GM21529 (cell line): ENCODE data around the gene ACKR1.

Source experiments
- ATAC-seq: cut with Tn5 transposase; IDR thresholded peaks from one replicate; pipeline ENCODE4 v1.9.1; 2021; ENCODE audit not compliant: unreplicated experiment

The ACKR1 gene, protein sequence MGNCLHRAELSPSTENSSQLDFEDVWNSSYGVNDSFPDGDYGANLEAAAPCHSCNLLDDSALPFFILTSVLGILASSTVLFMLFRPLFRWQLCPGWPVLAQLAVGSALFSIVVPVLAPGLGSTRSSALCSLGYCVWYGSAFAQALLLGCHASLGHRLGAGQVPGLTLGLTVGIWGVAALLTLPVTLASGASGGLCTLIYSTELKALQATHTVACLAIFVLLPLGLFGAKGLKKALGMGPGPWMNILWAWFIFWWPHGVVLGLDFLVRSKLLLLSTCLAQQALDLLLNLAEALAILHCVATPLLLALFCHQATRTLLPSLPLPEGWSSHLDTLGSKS

DNA sequence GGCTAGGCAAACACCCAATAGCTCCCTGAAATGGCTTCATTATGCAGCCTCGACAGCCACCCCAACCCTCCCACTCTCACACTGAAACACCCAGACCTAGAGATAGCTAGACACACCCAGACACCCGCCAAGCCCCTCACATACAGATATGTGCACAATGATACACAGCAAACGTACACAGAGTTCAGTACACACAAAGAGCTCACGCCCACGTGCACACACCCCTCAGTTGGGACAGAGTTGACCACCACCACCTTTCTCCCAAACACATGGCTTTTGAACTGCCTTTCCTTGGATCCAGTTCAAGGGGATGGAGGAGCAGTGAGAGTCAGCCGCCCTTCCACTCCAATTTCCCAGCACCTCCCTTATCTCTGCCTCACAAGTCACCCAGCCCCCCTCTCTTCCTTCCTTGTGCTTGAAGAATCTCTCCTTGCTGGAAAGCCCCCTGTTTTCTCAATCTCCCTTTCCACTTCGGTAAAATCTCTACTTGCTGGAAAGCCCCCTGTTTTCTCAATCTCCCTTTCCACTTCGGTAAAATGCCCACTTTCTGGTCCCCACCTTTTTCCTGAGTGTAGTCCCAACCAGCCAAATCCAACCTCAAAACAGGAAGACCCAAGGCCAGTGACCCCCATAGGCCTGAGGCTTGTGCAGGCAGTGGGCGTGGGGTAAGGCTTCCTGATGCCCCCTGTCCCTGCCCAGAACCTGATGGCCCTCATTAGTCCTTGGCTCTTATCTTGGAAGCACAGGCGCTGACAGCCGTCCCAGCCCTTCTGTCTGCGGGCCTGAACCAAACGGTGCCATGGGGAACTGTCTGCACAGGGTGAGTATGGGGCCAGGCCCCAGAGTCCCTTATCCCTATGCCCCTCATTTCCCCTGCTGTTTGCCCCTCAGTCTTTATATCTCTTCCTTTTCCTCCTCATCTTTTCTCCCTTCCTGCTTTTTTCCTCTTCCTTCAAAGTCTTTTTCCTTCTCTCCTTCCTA lies at the start of gene ACKR1:
ACKR1 (plus strand) TSS at position 715 of the 981 bp plus-strand sequence; CDS start at position 800, 85 bp downstream.
- no peak for ATAC-seq

DNA sequence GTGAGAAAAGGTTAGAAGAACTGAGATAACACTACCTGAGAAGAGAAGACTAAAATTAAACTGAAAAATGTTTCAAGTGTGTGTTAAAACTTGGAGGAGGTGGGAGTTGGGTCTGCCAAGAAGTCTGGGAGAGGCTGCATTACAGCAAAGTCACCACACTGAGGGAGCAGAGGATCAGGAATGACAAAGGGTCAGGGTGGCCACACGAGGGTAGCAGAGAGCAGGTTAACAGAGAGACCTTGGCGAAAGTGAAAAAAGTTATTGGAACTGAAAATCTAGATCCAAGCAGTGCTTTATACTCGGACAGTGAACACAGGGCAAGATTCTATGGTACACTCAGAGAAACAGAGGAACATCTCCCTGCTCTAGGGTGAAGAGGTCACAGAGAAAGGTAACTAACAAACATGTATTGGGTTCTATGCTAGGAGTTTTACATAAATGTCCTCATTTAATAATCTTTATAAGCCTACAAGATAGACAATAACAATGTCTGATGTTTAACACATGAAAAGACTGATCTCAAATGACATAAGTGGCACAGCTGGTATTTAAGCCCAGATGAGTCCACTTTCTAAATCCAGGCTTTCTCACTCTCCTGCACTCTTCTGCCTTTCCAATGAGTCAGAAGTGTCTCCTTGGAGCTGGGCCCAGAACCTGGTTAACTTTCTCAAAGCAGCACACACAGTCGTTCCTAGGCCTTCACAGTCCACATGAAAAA lies 43.5 kb upstream of the ACKR1 start:
- peak; percentile 96 for ATAC-seq

DNA sequence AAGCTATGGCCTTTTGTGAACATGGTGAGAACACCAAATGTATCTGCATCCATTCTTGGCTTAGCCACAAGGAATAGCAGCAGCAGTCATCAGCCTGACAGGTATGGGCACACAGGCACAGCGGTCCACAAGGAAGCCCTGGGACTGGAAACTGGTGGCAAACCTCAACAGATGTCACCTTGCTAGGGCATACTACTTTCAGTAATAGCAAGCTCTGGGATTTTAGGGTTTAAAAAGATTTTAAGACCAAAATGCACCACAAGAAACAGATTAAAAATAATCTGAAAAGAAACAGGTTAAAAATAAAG lies 43.0 kb upstream of the ACKR1 start:
- ATAC-seq = no peak

DNA sequence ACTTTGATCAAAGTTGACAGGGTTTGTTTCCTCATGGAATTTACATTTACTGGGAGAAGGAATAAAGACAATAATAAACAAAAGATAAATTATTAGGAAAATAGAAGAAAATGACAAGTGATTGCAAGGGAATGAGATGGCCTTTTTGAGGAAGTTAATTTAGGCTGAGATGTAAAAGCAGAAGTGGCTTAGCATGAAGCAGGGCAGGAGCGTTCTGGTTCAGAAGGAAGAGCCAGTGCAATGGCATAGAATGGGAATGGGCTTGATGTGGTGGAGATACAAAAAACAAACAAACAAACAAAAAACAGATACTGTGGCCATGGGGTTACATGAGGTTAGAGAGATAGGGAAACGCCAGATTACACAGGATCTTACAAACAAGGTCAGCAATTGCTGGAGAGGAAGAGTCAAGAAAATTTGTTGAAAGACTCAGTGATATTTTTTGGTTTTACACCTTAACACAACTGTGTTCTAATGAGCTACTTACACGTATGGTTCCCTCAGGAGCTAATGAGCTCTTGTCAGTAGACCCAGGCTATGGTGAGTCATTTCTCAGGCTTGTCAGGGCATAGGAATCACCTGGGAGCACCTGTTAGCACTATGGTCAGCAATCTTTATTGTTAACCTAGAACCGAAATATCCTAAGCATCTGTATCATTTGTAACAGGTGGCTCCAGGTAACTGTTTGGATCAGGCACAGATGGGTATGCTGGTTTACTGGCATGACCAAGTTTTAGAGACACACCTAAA lies 42.0 kb upstream of the ACKR1 start:
- ATAC-seq = no peak

DNA sequence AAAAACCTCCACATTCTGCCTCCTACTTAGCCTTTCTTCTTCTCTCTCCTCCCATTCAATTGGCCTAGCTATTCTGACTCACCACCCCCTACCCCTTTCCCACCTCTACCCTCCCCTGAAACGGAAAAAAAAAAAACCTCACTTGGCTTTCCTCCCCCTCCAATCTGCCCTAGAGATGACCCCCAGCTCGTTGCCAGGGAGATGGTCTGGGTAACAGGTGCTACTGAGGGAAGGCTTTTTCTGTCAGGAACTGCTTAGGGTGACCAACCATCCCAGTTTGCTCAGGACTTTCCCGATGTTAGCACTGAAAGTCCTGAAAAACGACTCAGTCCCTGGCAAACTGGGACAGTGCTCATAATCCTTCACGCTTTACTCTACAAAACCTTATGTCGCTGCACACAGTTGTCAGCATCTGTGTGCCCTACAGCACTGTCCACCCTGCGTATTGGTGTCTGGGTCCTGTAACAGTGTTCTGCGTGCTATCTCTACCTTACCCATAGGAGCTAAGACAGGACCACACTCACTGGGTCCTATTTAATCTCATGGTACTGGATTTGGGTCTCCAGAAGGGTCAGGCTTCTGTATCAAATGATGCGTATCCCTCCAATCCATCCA lies 41.0 kb upstream of the ACKR1 start:
- ATAC-seq = no peak

DNA sequence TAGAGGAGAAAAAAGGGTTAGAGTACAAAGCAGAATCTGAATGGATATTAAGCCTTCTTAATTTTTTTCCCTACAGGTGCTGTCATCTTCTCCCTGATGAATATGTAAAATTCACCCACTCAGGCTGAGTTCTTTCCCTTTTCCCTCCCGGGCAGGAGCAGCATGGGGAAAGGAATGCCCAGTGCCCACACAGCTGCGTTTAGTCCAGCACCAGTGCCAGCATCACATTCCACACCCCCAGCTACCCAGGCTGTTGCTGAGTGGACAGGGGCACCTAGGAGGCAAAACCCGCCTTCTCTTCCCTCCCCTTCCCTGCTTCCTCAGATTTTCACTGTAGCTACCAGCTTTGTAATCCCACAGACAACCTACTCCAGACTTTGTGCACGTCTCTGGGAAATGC lies 36.6 kb upstream of the ACKR1 start:
- ATAC-seq = no peak

DNA sequence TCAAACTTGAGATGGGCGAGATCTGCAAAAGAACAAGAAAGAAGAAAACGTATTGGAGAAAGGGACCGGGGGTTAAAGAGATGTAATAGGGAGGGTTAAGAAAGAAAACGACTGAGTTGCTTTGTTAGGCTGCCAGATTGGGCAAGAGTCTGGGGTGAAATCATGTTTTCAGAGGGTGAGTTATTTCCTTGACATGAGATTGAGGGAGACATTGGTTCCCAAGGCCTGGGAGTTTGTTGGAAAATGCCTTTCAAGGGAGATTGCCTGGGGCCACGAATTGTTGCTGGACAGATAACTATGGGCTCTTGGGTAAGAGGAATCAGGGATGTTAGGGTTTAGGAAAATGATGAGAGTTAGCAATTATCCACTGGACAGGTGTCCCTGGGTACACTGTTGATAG lies 34.0 kb upstream of the ACKR1 start:
- ATAC-seq = no peak

DNA sequence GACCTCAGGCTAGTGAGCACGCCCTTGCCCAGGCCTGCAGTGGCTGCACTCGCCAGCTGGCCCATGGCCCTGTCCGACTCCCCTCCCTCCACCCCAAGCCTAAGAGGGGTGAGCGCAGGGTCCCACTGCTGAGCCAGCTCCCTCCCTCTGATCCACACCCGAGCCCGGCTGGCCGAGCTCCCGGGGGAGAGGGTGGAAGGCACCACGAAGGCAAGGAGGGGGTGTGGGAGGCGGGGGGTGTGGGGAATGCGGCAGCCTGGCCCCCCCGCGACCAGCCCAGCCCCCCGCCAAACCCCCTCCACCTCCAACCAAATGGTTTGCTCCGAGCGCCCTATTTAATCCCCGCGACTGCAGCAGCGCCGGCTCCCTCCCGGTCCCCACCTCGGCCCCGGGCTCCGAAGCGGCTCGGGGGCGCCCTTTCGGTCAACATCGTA lies 33.4 kb upstream of the ACKR1 start, which contains the start of gene CADM3:
CADM3 (plus strand) TSS at position 362 of the 434 bp plus-strand sequence. CDS start 151 bp downstream, outside the sequence.
- no peak for ATAC-seq

DNA sequence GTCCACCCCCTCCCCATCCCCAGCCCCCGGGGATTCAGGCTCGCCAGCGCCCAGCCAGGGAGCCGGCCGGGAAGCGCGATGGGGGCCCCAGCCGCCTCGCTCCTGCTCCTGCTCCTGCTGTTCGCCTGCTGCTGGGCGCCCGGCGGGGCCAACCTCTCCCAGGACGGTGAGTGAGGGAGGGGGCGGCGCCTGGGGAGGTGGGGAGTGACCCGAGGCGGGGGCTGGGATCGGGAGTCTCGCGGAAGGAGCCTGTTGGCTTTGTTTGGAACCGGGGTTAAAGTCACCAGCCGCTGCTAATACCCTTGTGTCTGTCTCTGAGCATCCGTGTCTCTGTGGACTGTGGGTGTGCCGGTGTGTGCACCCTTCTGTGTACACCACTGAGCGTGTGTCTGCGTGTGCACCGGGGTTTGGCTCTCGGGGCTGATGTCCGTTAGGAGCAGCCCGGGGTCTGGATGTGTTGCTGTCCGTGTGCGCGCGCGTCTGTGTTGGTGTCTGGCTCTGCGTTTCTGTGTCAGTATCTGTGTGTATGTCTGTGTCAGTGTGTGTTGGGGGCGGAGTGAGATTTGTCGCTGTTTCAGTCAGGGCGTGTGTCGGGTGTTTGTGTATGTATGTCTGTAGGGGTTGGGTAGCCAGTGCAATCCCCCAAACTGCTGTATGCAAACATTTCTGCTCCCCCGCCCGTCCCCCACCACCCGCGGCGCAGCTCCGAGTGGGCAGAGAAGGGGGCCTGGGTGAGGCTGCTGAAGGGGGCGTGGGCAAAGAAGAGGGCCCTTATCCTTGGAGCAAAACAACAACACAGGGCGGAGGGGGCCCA lies 32.8 kb upstream of the ACKR1 start:
- ATAC-seq = no peak

DNA sequence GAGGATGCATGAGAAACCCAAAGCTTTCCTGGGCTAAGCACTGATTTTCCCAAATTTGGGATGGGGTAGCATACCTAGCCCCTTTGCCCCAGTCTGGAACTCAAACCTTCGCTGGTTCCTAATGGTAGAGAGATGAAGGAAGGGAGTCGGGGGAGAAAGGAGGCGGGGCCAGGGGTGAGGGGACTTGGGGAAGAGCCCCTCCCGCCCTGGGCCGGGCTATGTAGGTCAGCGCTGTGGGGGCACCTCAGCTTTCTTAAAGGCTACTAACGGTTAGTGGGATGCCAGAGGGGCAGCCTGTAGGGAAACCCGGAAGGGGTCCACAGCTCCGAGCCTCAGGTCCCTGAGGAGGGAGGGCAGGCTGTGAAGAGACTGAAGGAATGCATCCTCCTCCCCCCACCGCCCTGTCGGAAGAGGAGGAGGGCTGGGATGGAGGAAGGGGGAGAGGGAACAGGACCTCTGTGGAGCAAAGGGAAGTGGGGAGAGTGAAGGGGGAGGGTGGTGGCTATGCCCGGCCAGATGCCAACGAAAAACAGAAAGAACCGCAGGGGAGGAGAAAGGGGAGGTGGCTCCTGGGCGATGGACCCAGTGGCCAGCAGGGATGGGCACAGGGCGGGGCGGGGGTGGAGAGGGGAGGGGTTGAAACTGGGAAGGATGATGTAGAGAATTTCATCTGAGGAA lies 31.9 kb upstream of the ACKR1 start:
- no peak for ATAC-seq

DNA sequence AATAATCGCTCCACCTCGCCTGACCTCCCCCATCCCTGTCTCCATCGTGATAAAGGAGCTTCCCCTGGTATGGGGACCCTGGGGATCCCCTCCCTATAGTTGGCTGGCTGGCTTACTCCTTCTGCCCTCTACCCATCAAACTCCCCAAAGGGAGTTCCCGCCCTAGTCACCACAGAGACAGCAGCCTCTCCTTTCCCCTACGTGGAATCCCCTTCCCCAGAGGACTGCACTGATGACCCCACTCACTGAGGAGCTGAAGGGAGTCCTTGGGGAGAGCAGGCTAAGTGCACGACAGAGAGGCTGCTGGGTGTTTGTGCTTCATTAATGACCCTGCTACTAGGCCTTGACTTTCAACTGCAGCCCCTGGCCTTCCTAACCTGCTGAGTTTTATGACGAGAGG lies 31.4 kb upstream of the ACKR1 start:
- ATAC-seq = no peak

DNA sequence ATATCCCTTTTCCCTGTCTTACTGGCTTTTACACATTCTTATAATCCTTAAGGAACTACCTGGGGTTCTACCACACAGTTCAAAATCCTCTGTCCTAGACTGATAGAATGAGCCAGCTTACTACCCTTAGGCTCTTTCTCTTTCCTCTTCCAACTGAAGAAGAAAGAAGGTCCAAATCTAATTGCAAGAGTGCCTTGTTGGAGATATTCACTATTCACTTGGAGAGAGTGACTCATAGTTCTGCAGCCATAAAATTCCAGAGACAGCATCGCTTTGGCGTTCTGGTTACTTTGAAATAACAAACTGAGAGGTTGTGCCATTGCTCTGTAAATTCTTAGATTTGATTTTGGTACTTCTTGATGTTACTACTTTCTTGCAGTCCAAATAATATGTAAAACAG lies 29.1 kb upstream of the ACKR1 start:
- ATAC-seq = no peak

DNA sequence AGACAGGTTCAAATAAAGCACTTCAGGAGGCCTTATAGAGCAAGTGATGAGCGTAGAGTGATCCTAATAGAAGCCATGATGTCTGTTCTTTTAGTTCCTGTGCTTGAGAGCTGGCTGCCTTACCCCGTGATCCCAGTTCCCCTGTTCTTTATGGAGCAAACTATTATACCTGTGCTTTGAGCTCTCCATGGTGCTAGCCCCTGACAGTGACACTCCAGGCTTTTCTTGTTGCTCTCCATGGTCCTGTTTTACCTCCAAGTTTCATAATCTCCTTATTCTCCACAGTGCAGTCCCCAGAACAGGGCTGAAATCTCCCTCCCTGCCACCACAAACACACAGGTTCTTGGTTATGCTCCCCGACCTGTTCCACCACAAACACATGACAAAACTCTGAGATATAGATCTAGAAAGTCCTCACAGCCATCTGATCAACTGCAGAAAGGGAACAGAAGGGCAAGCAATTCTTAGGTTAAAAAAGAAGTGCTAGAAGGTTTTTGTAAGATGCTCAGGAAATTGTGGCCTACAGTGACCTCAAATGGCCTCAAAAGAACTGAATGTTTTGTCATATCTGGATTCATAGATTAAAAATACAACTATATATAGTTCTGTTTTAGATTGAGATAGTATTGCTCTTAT lies 27.3 kb upstream of the ACKR1 start:
- no peak for ATAC-seq

DNA sequence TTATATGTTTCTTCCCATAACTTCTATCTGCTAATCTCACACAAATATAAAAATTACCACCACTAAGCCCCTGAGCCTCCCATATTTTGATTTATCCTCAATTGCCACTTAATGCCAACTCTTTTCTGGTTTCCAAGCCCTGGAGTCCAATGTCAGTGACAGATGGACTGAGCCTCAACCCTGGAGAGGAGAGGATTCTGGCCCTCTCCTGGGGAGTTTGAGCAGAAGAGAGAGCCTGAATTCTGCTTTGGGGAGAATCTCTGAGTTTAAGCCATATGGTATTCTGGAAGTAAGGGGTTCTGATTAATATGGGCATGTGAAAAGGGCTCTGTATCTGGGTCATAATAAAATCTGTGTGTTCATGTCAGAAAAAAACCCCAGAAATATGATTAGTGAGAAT lies 24.8 kb upstream of the ACKR1 start:
- no peak for ATAC-seq

DNA sequence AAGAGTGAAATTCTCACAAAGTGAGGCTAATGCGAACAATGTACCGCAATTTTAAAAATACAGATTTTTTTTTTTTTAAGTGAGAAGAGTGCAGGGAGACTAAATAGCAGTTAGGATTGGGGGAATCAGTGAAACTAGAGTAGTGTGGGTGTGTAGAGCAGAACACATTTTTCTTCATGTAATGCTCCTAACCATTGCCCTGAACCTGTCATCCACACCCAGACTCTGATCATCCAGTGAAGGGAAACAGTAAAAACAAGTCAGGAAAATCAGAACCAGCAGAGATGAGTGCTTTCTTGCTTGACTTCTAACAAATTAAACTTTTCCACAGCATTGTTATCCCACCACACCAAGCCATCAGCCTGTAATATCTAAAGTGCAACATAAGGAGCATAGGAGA lies 24.2 kb upstream of the ACKR1 start:
- no peak for ATAC-seq

DNA sequence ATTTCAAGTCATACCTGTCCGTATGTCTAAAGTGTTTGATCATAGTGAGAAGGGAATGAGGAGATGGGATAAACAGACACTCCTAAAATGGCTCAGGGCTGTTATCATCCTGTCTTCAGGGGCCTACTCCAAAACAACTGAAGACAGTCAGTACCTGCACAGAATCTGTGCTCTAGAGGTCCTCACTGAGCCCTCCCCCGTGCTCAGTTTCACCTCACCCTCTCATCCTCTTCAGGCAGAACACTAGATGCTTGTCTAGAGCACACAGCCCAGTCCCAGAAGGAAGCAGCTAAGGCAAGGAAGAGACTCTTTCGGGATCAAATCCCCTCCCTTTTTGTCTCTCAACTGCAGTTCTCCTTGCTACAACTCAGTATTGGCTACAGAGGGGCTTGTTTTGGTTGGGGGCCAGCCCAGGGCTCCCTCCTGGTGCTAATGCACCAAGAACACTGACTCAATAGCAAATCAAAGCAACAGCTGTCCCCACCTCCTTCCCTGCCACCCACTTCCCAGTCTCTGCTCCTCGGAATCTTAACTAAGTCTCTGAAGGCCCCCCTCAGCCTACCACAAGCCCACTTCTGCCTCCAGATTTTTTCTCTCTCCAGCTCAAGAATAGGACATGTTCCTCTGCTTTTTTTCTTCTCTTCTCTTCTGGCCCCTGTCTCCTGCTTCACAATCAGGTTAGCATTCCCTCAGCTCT lies 23.2 kb upstream of the ACKR1 start:
- no peak for ATAC-seq

DNA sequence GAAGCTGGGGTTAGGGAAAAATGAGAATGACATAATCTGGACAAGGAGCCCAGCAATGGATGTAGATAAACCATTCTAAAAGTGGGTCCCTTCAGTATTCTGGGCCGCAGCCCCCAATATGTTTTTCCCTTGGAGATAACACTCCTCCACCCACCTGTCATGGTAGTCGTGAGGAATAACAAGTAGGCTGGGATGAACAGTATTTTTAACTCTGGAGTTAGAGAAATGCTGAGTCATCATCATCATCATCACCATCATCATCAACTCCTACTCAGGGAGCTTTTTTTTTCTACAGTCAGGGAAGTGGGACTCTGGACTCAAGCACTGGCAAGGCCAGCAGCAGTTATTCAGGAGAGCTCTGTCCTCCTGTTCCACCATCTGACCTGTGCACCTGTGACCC lies 20.5 kb upstream of the ACKR1 start:
- ATAC-seq = no peak

DNA sequence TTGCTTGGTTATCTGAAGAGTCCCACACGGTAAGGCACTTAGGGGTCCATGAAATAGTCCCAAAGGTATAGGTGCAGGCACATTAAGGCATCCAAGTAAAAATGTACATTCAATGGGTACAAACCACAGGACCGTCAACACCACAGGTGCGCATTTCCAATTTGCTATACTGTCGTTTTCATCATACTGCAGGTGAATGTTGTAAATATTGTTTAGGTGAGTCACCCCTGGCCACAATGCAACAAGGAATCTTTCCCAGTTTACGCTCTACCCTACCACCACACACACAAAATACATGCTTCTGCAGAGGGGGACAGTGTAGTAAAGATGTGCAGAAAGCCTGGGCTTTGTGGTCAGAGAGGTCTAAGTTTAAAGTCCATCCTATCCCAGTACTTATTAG lies 19.6 kb upstream of the ACKR1 start:
- no peak for ATAC-seq
